ENCODE results near the gene BRD4. TPM values are rescaled to one million over a fixed set of nuclear protein-coding genes. Genes with fewer than 3 reads are reported as not detected.

The BRD4 gene
- total RNA-seq, 1 donor from 2014 or later = 11.4 TPM

- DNase-seq (ENCODE audit: low spot score in 2 of 2) = peak in 1 of 2 donors; percentile 55
- no peak for FAIRE-seq
Measured at GRCh38 chr19:15199661-15200552, 132.4 kb downstream of the BRD4 start.

- DNase-seq (ENCODE audit: low spot score in 2 of 2) = no peak
- no peak for FAIRE-seq
Measured at GRCh38 chr19:15198951-15199660, 133.2 kb downstream of the BRD4 start.

- FAIRE-seq = no peak
- DNase-seq (ENCODE audit: low spot score in 2 of 2) = no peak
Measured at GRCh38 chr19:15197942-15198341, 134.4 kb downstream of the BRD4 start.

- FAIRE-seq (no peak), DNase-seq (ENCODE audit: low spot score in 2 of 2) (no peak)
Measured at GRCh38 chr19:15197275-15197941, 134.9 kb downstream of the BRD4 start.

GRCh38 chr19:15196360-15197005, 135.9 kb downstream of the BRD4 start:
- DNase-seq (ENCODE audit: low spot score in 2 of 2) = no peak
- no peak for FAIRE-seq

GRCh38 chr19:15195371-15196334, 136.7 kb downstream of the BRD4 start:
- no peak for FAIRE-seq
- DNase-seq (ENCODE audit: low spot score in 2 of 2) = peak in 1 of 2 donors; percentile 68

- FAIRE-seq = no peak
- DNase-seq (ENCODE audit: low spot score in 2 of 2) = no peak
Measured at GRCh38 chr19:15194938-15195337, 137.4 kb downstream of the BRD4 start.

GRCh38 chr19:15191982-15192381, 140.4 kb downstream of the BRD4 start:
- FAIRE-seq (no peak), DNase-seq (ENCODE audit: low spot score in 2 of 2) (no peak)

- DNase-seq (ENCODE audit: low spot score in 2 of 2) (no peak), FAIRE-seq (no peak)
Measured at GRCh38 chr19:15191514-15191913, 140.8 kb downstream of the BRD4 start.

- no peak for DNase-seq (ENCODE audit: low spot score in 2 of 2)
- no peak for FAIRE-seq
Measured at GRCh38 chr19:15188851-15189250, 143.5 kb downstream of the BRD4 start.

- FAIRE-seq (no peak), DNase-seq (ENCODE audit: low spot score in 2 of 2) (no peak)
Measured at GRCh38 chr19:15187026-15188007, 145.0 kb downstream of the BRD4 start.

Small RNAs within 50 kb of the gene (small RNA-seq; reads per million reads assigned to genes)
- gene AC005776.1 = not detected

Other genes with a start within 250 kb of the BRD4 start
- 1.2 TPM for gene SYDE1, start 225.1 kb downstream of the BRD4 start, total RNA-seq
- 6.9 TPM for gene NOTCH3, start 131.5 kb downstream of the BRD4 start, total RNA-seq
- gene EPHX3, start 100.1 kb downstream of the BRD4 start, total RNA-seq = under 0.01 TPM
- gene AKAP8, start 47.2 kb upstream of the BRD4 start, total RNA-seq = 9.8 TPM
- gene AKAP8L, start 86.4 kb upstream of the BRD4 start, total RNA-seq = 65.2 TPM
- gene WIZ, start 117.4 kb upstream of the BRD4 start, total RNA-seq = 10.6 TPM
- 0.41 TPM for gene RASAL3, start 132.0 kb upstream of the BRD4 start, total RNA-seq
- gene PGLYRP2, start 147.0 kb upstream of the BRD4 start, total RNA-seq = not detected
- gene CYP4F22, start 176.0 kb upstream of the BRD4 start, total RNA-seq = not detected

Data from frontal cortex (tissue), 4 donors.